ENCODE data around the gene C1orf174. TPM values are rescaled to one million over a fixed set of nuclear protein-coding genes. Genes with fewer than 3 reads are reported as not detected.

C1orf174 gene
- polyA plus RNA-seq, 3 donors, result 25.0 to 31.0 (median 28.0) TPM

GRCh38 chr1:3914911-3915310, 14.8 kb upstream of the C1orf174 start:
- no peak for DNase-seq (ENCODE audit: extremely low read depth in 1 of 11, low read depth in 9 of 11, low spot score in 4 of 11)

DNA sequence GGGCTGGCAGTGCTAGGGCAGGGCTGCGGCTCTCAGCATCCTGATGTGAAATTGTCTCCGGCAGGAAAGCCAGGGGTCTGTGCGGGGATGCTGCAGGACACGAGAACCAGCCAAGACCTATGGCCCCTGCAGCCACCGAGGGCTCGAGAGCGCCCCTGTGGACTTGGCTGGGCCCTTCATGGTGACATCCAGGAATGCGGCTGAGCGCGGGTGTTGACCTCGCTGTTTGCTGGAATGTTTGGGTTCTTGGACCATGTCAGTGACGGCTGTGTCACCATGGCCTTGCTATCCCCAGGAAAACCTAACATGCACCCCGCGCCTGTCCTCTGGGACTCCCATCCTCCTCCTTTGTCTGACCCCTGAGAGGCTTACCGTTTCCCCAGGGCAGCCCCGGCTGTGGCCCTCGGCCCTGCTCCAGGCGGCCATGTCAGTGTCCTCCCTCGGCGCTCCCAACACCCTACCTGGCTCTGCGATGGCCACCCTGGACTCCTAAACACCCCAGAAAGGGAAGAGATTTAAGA, 14.3 kb upstream of the C1orf174 start:
- DNase-seq (ENCODE audit: extremely low read depth in 1 of 11, low read depth in 9 of 11, low spot score in 4 of 11), result no peak

DNA sequence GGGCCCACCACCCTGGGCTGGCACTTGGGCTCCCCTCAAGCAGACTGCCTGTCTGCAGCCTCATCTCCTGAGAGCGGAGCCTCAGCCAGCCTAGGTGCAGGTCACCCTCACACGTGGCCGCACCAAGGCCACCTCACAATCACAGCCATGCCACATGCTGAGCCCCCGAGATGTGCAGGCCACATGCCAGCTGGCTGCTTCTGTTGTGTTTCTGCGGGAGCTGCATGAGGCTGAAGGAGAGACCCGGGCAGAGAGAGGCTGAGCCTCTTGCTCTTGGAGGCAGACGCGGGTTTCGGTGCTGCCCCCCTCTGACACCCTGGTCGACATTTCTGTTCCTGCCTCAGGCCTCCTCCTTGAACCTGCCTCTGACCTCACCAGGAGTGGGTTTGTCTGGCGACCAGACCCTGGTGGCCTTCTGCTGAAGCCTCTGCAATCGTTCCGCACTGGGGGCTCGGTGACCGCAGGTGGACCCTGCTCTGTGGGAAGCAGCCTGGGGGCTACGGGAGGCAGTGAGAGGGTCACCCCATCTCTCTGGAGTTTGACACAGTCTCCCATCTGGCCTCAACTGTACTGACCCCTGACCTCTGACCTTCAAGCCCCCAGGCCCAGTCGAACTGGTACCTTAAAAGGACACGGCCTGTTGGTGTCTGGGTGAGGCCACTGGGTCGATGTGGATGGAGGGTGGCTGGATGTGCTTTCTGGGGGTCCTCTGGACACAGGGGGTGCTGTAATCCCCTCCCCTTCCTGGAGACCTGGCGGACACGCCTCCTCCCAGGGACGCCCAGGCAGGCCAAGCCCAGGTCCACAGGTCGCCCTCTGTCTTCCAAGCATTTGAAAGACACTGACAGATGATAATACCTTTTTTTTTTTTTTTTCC, 13.0 kb upstream of the C1orf174 start:
- no peak for DNase-seq (ENCODE audit: extremely low read depth in 1 of 11, low read depth in 9 of 11, low spot score in 4 of 11)

- DNase-seq (ENCODE audit: extremely low read depth in 1 of 11, low read depth in 9 of 11, low spot score in 4 of 11), result no peak
Measured at GRCh38 chr1:3911981-3912808, 12.1 kb upstream of the C1orf174 start.

DNA sequence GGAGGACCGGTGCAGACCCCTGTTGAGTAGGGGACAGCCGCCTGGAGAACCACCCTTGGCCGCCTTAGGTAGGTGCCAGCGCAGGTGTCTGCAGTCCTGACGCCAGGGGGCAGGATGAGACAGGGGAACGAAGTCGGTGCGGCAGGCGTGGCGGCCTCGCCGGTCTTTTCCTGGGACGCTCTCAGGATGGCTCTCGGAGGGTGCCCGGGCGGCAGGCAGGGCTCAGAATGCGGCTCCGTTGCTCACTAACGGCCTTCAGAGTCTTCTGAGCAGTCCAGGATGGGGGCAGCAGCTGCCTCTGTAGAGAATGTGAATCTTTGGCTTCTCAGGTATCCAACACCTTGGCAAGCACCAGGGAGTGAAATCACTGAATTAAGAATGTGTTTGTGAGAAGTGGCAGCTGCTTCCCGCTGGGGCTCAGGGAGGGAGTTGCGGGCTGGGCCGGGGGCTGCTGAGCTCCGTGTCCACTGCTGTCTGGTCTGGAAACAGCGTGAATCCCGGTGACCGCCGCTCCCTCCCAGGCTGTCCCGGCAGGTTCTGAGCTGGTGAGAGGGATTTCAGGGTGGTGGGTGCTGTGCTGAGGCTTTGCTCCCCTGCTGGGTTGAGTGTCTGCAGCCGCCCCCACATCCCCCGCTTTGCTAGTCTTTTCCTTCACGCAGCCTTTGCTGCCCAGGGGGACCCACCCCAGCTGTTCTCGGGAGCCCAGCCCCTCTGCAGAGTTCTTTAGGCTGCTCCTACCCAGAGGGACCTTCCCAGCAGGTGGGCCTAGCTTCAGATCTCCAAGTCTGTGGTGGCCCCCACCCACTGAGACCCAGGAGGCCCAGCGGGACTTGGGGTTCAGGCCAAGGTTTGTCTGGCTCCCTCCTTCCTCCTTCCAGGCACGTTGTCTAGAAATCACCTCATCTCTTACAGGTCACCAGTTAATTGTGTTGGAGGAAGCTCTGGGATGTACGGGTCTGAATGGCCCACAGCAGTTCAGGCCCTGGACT, 11.1 kb upstream of the C1orf174 start:
- DNase-seq (ENCODE audit: extremely low read depth in 1 of 11, low read depth in 9 of 11, low spot score in 4 of 11), result peak; percentile 35 to 70 (median 65)

DNA sequence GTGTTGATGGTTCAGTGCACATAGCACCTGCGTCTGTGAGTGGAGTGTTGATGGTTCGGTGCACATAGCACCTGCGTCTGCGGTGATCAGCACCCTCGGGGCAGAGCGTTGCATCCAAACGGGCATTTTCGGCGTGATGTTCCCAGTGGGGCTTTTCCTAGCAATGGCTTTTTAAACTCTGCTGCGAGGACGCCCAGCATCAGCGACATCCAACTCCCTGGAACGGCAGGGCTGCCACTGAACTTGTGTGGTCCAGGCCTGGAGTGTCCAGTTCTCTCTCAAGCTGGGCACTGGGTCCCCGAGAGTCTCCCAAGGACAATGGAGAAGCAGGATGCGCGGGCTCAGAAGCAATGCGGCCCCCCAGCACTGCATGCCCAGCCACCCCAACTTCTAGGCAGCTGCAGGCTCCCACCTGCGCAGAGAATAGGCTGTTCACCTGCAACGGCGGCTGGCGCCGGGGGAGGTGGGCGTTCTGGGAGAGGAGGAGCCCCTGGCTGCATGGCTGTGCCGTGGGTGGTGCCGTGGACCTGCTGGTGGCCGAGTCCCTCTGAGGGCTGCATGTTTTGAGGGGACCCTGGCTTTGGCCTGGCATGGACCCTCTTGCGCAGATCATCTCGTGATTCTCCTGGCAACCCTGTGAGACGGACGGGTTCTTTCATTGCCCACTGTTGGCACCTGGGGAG, 10.1 kb upstream of the C1orf174 start:
- no peak for DNase-seq (ENCODE audit: extremely low read depth in 1 of 11, low read depth in 9 of 11, low spot score in 4 of 11)

DNA sequence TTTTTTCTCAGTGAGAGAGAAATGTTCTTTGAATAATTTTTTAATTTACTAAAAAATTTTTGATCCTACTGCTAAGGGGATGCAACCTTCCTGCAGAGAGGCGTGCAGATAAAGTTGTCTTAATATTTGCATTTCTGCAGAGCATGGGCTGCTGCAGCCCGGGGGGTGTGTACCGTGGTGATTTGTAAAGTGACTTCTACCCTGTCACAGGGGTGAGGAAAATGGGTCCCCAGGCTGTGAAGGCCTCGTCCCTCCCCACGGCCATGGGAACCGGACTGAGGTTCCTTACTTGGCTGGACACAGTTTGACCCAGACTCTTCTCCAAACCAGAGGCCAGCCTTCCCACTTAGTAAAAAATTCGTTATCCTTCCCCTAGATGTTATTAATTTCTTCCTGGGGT, 9.5 kb upstream of the C1orf174 start:
- no peak for DNase-seq (ENCODE audit: extremely low read depth in 1 of 11, low read depth in 9 of 11, low spot score in 4 of 11)

DNA sequence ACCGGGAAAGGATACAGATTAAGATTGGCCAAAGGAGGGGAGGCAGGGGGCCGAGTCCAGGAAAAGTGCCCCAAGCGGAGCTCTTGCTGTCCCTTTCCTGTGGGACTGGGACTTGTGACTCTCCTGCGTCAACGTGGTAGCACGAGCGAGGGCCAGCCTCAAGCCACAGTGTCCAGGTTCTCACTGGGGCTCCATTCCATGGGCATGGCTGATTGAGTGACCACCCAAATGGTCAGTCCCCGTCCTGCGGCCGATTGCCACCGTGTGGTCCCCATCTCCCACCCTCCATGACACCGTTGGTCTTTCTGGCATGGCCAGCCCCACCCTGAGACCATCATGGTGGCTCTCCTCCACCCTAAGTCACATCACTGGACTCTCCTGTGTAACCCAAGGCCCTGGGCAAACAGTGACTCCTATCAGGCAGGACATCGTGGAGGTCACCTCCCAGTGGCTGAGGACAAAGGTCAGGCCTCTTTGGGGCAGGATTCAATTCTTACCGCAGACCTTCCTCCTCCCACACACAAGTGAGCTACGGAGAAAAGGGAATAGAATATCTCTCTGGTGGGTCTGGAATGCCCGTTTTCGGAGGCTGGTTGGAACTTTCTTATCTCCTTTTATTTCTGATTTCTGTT, 8.9 kb upstream of the C1orf174 start:
- no peak for DNase-seq (ENCODE audit: extremely low read depth in 1 of 11, low read depth in 9 of 11, low spot score in 4 of 11)

GRCh38 chr1:3907621-3908165, 7.6 kb upstream of the C1orf174 start:
- DNase-seq (ENCODE audit: extremely low read depth in 1 of 11, low read depth in 9 of 11, low spot score in 4 of 11), result no peak

DNA sequence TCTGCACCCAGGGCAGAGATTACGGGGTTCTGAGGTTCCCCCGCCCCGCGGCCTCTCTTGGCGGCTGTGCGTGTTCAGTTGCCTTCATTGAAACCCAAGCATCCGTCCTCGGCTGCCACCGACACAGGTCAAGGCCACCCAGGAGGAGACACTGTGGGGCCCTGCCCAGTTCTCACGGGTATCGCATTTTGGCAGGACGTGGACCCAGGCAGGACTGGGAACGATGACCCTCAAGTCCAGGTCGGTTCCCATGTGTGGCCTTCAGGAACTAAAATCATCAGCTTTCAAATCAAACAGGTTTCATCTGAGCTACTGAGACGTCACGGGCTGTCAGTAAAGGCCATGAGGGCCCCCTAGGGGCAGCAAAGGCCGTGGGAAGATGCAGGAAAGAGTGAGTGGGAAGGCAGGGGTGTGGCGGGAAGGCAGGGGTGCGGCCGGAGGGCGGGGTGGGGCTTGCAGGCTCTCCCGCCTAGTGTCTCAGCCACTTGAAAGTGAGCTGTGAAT, 7.0 kb upstream of the C1orf174 start:
- no peak for DNase-seq (ENCODE audit: extremely low read depth in 1 of 11, low read depth in 9 of 11, low spot score in 4 of 11)

DNA sequence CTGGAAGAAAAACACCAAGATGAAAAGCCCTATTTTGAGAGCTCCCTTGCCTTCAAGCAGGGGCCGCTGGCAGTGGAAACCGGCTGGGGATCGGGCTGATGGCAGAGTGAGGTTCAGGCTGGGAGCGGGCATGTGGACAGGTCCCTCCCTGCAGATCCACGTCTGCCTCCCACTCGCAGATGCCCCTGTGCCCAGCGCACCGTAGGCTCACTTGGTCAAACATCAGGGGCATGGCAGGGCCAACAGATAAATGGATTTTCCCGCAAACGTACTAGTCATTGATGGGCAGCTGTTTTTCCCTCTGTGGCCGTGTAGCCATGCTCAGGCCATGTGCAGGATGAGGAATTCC, 6.6 kb upstream of the C1orf174 start:
- DNase-seq (ENCODE audit: extremely low read depth in 1 of 11, low read depth in 9 of 11, low spot score in 4 of 11), result no peak

GRCh38 chr1:3905953-3906671, 6.0 kb upstream of the C1orf174 start:
- no peak for DNase-seq (ENCODE audit: extremely low read depth in 1 of 11, low read depth in 9 of 11, low spot score in 4 of 11)

DNA sequence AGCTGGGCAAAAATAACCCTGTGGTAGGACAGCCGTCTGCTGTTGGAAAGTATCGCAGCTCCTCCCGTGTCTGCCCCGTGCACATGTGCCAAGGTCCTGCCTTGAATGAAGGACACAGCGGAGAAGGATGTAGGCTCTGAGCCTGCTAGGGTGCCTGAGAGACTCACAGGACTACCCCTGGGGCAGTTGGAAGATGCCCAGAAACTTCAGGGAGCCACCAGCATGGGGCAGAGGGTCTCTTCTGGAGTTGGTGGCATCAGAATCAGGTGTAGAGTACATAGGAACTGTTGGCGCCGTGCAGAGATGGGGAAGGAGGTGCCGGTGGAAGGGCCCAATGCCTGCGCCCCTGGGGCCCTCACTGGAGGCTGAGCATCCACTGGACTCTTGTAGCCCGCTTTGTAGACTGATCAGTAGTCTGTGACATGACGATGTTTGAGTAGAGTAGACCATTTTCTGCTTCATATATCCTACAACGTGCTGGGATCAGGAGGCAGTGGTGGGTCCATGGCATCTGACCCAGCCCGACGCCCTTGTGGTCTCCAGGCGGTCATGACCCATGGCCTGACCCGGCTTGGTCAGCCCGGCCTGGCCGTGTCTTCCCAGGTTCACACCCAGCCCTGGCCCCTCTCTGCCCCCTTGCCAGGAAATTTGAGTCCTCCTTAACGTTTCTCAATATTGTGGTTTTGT, 5.3 kb upstream of the C1orf174 start:
- DNase-seq (ENCODE audit: extremely low read depth in 1 of 11, low read depth in 9 of 11, low spot score in 4 of 11), result no peak

DNA sequence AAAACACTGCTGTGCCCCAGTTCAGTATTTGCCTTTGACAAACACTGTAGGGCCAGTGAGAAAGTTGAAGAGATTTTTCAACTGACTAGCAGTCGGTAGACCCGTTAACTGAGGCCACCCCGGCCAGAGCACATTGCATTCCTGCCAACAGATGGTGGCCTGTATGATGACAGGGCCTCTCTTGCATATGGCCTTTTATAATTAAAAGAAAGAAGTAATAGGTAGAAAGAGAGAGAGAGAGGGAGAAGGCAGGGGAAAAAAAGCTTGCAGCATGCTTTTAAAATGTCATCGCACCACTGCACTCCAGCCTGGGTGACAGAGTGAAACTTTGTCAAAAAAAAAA, 4.7 kb upstream of the C1orf174 start:
- no peak for DNase-seq (ENCODE audit: extremely low read depth in 1 of 11, low read depth in 9 of 11, low spot score in 4 of 11)

GRCh38 chr1:3904006-3904842, 4.2 kb upstream of the C1orf174 start:
- DNase-seq (ENCODE audit: extremely low read depth in 1 of 11, low read depth in 9 of 11, low spot score in 4 of 11), result no peak
